Measurements from ENCODE around the gene SEC14L6.
"Not testable (repeated sequence)": the region's sequence is repeated elsewhere in the genome, so short reads cannot be mapped to it uniquely, and the experiment has no call there.

Gene SEC14L6

DNA sequence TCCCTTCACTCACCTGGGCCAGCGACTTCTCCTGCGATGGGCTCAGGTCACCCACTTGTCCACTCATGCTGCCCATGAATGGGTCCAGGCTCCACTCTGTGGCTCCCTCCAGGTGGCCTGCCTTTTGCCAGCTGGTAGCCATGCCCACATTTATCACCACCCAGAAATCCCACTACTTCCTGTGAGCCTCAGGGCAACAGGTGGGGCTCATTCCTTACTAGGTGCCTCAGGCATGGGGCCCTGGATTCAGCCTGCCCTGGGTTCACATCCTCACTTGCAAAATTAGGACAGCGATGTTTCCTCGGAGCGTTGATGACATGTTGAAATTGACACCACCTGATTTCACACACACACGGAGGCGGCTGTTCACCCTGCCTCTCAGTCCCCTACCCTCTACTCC, at the start of gene SEC14L6:
Gene SEC14L6 (minus strand): TSS at position 126 of the 400 bp plus-strand sequence. CDS start 59 bp downstream, at position 67.
- no peak for DNase-seq

DNA sequence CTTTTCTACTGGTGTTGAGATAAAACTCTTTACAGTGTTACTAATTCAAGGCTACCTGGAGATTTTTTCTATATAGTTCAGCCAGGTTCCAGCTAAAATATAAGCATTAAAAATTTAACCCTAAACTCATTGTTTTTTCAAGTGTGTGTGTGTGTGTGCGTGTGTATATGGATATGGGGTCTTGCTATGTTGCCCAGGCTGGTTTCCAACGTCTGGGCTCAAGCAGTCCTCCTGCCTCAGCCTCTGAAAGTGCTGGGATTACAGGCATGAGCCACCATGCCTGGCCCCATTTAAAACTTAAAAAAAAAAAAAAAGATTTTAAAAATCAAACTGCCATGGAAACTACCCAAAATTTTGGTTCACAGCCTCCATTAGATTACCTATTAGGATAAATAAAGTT, 49.7 kb upstream of the SEC14L6 start:
- no peak for DNase-seq

DNA sequence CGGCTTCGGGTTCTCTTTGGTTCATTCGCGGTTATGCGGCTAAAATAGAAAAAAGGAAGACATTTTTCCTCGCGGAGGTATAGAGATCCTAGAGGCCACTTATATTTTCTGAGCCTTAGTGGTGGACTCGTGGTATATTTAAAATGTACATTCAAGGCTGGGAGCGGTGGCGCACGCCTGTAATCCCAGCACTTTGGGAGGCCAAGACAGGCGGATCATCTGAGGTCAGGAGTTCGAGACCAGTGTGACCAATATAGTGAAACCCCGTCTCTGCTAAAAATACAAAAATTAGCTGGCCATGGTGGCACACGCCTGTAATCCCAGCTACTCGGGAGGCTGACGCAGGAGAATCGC, 45.8 kb upstream of the SEC14L6 start:
- not testable (repeated sequence) for DNase-seq

DNA sequence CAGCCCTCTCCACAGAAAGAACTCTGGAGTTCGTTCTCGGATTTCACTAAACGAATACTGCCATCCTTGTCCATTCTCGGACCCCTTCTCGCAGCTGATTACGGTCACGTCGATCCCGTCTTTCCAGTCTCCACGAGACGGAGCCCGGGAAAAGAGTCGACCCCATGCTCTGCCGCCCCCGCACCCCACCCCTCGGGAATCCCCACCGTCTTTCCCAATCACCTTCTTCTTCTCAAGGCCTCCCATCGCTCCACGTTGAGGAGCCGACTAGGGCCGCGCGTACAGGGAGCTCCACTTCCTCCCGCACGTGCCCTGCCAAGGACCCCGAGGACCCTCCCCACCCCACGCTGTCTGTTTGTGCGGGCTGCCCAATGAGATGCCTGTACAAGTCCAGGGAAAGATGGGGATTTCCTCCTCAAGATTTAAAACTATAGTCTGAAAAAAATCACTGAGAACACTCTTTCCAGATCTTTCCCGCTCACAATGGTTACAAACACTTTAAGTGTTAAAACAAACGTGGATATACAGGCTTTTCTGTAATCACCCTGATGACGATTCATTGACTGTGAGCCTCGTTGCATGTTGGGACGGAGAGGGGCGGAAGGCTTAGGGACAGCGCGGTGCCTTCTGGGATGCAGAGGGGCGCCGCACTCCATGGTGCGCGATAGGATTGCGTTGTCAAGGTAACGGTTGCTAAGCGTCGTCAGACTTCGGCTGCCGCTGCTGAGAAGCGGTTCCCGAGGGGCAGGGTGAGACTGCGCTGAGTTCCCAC, 45.2 kb upstream of the SEC14L6 start, which contains the start of gene PES1:
Gene PES1 (minus strand): TSS at position 323 of the 772 bp plus-strand sequence. CDS start 77 bp downstream, at position 246.
- peak; percentile 77 to 89 (median 86) for DNase-seq

DNA sequence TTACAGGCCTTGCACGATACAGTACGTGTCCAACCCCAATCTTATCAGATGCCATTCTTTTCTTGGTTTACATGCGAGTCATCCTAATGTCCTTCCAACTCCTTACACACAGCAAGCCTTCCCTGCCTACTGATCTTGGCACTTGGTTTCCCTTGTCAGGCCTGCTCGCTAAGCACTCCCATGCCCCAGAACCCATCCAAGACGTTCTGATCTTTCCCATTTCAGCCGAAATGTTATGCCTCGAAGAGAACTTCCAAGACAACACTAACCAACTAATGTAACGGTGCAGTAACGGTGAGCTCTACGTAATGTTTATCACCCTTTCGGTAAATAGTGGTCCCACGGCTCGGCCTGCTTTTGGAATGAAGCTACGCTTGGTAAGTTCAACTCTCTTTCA, 44.6 kb upstream of the SEC14L6 start:
- DNase-seq = no peak

DNA sequence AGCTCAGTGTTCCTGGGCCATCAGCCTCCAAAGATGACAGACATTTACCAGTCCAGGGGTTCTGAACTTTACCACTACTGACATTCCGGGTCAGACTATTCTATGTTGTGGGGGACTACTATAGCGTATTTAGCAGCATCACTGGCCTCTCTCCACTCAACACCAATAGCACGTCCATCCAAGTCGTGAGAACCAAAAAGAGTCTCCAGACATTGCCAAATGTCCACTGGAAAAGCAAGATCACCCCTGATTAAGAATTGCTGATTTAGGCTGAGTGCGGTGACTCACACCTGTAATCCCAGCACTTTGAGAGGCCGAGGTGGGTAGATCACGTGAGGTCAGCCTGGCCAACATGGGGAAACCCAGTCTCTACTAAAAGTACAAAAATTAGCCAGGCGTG, 39.9 kb upstream of the SEC14L6 start:
- no peak for DNase-seq

DNA sequence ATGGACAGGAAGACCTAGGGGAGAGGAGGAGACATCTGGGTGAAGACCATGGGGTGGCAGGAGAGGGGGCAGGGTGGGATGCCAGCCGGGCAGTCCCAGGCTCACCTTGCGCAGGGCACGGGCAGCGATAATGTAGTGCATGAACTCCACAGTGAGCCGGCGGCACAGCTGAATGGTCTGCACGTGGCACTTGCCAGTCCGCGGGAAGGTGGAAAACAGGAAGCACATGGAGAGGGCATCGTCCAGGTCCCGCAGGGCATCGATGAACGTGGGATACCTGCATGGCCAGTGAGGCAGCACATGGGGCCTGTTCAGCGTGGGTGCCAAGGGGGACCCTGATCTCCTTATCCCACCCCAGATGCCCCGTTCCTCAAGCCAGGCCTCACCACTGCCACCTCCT, 37.9 kb upstream of the SEC14L6 start:
- DNase-seq = no peak

DNA sequence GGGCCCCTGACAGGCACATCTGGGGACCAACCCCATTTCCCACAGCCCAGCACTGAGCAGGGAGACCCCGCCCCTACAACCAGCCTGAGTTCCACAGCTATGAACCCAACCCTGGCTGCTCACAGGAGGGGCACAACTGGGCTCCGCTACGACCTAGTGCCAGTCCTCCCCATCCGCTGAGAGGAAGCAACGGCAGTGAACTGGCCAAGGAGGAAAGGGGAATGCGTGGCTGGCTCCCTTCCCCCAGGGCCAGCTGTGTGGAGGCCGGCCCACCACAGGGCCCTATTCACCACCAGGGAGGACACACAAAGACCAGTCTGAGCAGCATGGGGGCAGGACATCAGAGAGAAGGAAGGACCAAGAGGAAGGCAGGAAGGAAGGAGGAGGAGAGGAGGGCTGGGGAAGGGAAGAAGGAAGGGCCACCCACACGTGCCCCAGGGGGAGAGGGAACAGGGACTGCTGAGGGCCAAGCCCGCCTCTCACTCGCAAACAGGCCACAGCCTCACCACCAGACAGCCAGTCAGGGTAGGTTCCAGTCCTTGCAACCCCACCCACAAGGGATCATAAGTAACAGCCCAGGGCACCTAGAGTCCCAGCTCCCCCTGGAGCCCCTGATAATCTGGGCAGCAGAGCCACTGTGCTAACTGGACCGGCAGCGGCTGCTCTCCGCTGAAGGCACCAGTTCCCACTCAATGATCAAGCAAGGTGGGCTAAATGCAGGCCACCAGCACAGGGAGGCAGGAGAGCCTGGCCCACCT, 36.4 kb upstream of the SEC14L6 start:
- no peak for DNase-seq

DNA sequence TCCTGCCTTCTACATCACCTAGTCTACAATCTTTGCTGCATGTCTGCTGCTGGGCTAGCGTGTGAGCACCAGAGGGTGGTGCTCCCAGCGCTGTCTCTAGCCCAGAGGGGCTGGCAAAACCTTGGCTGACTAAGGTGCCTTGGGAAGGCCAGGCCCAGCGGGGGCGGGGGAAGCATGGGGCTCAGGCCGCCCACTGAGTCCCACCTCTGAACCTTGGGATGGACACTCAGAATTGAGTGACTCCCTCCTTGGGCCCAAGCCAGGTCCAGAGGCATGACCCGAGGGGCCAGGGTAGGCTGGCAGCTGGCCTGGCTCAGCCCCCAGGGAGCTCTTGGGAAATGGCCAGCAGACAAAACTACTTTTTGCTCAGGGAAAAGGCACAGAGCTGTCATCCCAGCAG, 35.5 kb upstream of the SEC14L6 start:
- no peak for DNase-seq

DNA sequence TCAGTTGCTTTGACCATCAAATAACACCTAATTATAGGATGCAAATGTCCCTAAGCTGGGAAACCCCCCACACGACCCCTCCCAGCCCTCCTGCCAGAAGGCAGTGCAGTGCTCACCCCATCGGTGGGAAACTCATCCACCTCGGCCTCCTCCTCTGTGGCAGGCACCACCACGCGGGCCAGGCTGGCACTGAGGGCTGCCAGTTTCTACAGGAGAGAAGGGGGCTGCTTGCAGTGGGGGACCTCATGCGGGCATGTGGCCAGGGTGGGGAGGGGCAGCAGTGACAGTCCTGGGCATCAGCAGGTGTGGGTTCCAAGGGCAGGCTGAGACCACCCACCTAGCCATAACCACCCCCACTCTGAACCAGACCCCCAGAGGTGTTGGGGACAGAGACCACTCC, 34.4 kb upstream of the SEC14L6 start:
- no peak for DNase-seq

DNA sequence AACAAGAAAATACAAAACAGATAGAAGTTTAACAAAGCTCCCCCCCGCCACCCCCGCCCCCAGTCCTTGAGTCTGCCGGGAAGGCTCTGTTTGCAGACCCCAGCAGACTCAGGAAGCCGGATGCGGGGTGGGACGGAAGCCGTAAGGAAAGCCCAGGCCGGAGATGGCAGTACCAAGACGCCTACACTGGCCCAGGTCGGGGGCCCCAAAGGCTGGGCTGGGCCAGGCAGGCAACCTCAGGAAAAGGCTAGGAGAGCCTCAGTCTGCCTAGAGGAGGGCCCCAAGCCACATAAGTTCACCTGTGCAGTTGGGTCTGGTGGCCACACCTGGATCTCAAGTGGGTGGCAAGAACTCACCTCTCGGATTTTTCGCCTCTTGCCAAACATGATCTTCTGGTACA, 31.9 kb upstream of the SEC14L6 start:
- DNase-seq = no peak

DNA sequence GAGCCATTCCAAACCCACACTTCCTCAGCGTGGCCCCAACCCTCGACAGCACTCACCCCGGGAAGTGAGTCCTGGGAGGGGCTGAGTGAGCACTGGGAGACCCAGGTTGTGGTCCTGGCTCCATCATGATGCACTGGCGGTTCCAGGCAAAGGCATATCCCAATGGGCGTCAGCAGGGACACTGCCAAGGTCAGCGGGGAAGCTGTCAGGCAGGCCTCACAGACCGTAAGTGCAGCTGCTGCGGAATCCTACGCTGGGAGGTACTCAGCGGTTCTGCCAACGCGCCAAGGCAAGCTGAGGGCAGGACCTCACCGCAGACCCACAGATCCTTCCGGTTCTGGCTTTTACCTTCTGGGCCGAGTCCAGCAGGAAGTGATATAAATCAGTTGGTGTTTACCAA, 29.3 kb upstream of the SEC14L6 start:
- no peak for DNase-seq

DNA sequence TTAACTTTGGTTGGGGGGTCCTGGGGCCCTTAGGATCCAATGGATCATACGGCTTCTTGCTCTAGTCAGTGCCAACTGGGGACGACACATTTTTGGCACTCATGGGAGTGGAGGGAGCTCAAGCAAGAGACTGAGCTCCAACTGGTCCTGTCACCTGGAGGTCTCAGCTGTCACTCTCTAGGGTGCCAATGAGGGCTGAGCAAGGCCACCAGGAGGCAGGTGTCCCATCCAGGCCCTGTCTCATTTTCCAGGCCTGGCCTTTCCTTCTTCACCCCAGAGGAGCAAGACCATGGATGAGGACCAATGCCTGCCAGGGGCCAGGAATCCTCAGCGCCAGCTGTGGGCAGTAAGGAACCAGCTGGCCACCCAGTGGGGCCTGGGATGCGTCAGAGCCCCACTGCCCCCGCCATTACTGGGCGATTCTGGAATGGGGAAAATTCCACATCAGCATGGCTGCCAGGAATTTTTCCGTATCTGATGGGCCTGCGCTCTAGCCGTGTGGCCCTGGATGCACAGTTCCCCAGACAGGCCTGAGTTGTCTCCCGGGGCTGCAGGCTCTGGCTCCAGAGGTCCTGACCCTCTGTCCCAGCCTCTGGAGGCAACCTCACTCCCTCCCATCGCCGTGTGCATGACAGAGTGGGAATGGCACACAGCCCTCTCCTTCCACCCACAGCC, 28.6 kb upstream of the SEC14L6 start:
- no peak for DNase-seq

DNA sequence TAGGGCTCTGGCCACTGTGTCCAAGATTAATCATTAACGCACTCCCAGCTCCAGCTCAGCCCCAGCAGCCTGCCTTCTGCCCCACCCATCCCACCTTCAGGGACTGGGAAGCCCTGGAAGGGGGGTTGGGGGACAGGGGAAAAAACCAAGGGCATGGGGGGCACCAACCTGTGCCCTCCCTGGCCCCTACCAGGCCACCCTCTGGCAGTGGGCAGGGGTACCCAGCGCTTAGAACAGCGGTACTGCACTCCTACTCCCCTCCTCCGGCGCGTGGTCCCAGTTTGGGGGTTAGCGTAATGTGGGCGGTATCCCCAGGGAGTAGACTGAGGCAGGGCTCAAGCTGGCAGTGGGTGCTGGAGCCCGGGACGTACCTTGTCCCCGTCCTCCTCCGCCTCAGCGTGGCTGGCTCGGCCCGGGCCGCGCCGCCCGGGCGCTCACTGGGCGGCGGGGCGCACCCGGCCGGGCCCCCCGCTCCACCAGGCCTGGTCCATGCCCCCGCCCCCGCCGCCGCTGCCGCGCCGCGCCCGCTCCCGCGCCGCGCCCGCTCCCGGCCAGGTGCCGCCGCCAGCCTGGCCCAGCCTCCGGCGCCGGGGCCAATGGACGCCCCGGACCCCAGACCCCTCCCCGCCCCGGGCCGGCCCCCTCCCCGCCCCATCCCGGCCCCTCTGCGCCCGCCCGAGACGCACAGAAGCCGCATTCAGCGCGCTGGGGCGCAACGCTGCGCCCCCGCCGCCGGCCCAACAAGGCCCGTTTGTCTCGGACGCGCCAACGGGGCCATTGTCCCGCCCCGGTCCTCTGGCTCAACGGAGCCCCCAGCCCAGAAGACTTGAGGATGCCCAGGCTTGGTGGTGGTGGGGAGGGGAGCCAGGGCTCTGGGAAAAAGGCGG, 27.8 kb upstream of the SEC14L6 start, which contains the start of gene GAL3ST1:
Gene GAL3ST1 (minus strand): TSS at position 571 of the 887 bp plus-strand sequence. CDS start 17,273 bp downstream, outside the sequence.
- no peak for DNase-seq

DNA sequence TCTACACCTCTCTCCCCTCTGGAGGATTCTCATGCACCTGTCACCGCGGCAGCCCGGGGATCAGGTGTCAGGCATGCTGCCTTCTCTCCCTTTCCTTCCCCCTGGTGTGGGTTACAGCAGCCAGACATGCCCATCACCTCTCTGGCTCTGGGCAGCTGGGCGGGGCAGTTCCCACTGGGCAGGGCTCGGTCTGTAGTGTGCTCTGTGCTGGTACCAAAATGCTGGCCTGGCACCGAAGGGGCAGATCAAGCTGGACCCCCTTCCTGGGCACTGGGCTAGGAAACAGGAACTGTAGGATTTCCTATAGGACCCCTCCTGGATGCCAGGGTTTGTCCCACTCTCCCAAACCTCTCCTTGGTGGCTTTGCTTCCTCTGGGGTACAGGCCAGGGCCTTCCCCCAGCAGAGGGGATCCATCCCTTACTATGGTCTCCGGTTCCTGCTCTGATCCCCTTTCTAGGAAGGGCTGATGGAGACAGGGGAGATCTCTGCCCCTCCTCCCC, 27.1 kb upstream of the SEC14L6 start:
- no peak for DNase-seq

DNA sequence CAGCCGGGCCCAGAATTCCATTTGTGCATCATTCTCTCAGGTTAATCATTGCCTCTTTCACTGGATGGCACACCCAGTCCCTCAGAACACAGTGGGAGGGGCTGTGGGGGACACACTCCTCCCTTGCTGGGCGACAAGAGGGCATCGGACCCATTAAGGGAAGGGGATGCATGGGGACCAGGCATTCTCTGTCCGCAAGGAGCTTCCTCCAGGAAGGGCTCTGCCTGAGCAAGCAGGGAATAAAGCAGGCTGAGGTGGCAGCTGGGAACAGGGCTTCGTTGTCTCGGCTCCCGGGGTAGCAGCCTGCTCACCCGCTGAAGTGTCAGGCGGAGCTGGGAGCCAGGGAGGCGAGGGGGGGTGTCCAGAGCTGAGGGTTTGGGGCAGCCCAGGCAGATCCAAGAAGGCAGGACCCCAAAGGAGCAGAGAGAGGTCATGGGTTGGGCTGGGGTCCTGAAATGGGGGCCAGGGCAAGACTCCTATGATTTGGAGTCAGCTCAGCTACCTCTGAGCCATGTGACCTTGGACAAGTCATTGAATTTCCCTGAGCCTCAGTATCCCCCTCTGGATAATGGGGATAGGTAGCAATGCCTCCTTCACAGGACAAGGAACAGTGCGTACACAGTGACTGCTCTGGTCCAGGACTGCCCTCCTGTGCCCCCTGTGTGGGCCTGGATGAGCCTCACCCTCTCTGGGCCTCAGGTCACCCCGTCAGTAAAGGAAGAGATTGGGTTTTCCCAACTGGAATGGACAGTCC, 26.5 kb upstream of the SEC14L6 start:
- DNase-seq = no peak

DNA sequence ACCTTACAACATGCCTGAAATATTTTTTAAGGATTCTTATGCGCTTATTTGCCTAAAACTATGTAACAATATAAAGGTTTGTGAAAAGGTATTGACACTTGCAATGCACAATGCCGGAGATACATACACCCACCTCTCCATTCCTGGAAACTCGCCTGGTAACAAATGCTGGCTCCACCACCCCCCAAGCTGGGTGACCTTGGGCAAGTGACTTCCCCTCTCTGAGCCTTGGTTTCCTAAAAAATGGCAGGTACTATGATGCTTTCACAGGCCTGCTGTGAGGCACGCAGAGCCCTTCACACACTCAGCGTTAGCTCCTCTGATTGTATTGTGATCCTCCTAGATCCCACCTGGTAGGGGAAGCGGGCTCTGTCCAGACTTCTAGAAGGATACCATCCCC, 25.7 kb upstream of the SEC14L6 start:
- no peak for DNase-seq

DNA sequence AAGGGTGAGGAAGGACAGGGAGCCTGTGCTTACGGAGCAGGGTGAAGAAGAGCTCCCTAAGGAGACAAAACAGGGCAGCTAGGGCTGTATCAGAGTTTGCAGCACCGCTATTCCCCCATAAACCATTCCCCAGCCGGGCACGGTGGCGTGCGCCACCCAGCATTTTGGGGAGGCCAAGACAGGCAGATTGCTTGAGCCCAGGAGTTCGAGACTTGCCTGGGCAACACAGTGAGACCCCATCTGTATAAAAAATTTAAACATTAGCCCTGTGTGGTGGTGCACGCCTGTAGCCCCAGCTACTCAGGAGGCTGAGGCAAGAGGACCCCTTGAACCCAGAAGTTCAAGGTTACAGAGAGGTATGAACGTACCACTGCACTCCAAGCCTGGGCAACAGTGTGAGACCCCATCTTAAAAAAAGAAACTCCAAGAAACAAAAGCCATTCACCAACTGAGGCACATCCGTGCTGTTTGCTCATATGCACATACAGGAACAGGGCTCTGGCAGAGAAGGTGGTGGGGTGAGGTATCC, 23.2 kb upstream of the SEC14L6 start:
- DNase-seq = no peak

DNA sequence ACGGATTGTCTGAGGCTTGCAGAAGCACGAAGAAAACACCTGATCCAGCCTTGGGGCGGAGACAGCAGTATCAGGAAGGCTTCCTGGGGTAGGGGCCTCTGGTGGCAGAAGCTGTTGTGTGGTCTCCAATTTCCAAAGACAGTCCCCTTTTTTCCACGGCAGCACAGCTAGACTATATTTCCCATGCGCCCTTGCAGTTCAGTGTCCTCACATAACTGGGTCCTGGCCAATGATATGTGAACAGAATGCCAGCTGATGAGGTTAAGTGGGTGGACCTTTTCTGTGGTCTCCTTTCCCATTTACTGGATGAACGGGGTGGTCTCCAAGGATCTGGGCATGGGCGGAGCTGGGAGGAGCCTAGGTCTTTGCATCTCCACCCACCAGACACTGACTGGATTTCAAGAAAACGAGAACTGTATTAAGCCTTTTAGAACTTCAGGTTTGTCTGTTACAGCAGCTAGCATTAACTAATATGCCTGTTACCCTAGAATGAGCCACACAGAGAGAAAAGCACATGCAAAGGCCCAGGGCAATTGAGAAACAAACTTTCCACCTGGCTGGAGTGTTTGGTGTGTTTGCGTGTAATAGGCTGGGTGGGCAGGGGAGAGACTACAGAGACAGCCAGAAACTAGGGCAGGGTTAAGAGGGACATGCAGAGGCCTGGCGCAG, 21.7 kb upstream of the SEC14L6 start:
- DNase-seq = no peak

DNA sequence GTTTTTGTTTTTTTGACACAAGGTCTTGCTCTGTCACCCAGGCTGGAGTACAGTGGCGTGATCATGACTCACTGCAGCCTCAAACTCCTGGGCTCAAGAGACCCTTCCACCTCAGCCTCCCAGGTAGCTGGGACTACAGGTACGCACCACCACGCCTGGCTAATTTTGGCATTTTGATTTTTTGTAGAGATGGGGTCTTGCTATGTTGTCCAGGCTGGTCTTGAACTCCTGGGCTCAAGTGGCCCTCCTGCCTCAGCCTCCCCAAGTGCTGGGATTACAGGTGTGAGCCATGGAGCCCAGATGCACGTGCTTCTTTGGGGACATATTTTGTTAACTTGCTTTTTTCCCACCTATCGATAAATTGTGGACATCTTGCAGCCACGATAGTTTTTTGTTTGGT, 20.7 kb upstream of the SEC14L6 start:
- DNase-seq = not testable (repeated sequence)

DNA sequence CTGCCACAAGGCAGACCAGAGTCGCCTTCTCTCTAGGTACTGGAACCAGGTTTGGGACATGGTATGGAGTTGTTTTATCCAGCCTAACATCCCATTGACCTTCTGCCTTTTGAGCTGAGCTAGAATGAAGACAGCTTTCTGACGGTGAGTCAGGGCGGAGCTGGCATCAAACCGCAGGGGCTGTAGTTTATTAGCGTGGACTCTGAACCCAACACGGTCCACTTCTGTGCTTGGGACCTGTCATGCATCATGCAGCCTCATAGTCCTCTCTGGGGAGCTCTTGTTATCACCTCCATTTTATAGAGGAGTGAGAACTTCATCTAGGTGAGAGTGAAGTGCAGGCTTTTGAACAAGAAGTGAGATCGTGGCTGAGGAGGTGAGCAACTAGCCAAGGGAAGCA, 19.6 kb upstream of the SEC14L6 start:
- DNase-seq = no peak

Data from activated CD4-positive, CD25-positive, alpha-beta regulatory T cell (primary cell).